ENCODE results near the gene LIPI. TPM values are rescaled to one million over a fixed set of nuclear protein-coding genes. Genes with fewer than 3 reads are reported as not detected.

Gene LIPI
- not detected for polyA plus RNA-seq

DNA sequence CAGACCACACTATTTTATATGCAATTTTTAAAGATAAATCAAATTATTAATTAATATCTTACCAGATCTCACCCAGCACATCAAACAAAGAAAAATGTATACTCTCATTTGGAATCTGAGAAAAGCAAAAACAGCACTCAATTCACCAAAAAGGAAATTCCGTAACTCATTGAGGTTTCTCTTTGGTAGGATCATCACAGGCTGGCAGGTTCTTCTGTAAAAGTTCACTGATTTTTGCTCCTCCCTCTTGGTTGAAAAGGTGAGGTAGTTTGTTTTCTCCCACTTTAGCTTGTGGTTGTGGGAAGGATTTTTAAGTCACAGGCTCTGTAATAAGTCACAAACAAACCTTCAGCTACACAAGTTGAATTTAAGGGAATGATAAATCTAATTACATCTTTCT lies at the start of gene LIPI:
TSS of gene LIPI (minus strand) at position 218 of the 400 bp plus-strand sequence. CDS start at position 108, 110 bp downstream.
- no peak within 1 kb of the TSS for H3K4me3 ChIP-seq (ENCODE audit: low read depth in 1 of 2, low read length in 2 of 2)
- H3K27ac ChIP-seq (ENCODE audit: low read depth in 2 of 2, low read length in 1 of 2): no peak within 1 kb of the TSS
- no peaks in the 10 kb centered on the region for H3K4me1 ChIP-seq (ENCODE audit: control insufficient read depth in 2 of 2, insufficient read depth in 2 of 2, low read length in 1 of 2)
- no peaks in the 10 kb centered on the region for H3K36me3 ChIP-seq (ENCODE audit: control insufficient read depth in 2 of 2, insufficient read depth in 2 of 2, low read length in 1 of 2)
- 84 to 98% methylated on average over 1 of the region's 1 CpG for WGBS, 2 donors
- H3K27me3 ChIP-seq (ENCODE audit: control insufficient read depth in 1 of 2, insufficient read depth in 2 of 2, low read length in 2 of 2): no peaks in the 10 kb centered on the region
- H3K9me3 ChIP-seq (ENCODE audit: control insufficient read depth in 2 of 2, insufficient read depth in 1 of 2, low read depth in 1 of 2, low read length in 1 of 2): no peaks in the 10 kb centered on the region

DNA sequence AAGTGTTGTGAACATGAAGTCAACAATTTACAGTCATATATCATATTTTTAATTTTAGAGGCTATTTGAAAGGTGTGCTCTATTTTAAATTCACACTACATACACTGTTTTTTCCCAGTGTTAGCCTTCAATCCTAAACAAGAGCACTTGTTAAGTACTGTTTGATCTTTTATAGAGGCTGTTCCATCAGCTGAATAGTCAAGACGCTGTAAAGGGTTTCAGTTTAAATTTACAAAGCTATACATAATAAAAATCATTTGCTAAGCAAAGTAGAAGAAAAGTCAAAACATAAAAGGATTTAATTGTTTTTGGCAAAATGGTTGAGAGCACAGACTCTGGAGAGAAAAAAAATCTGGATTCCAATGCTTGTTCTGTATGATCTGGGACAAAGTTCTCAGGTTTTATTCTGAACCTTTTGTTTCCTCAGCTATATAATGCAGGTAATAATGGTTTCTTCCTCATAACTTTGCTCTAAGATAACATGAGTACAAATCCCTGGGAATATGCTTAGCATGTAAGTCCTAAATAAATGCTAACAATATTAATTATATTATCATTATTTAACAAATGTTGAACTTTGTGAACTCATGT lies 49.5 kb upstream of the LIPI start:
- H3K36me3 ChIP-seq (ENCODE audit: control insufficient read depth in 2 of 2, insufficient read depth in 2 of 2, low read length in 1 of 2): no peaks in the 10 kb centered on the region
- no peak overlapping the region for H3K27ac ChIP-seq (ENCODE audit: low read depth in 2 of 2, low read length in 1 of 2)
- WGBS, 2 donors: 27 to 28% methylated on average over 1 of the region's 1 CpG
- H3K9me3 ChIP-seq (ENCODE audit: control insufficient read depth in 2 of 2, insufficient read depth in 1 of 2, low read depth in 1 of 2, low read length in 1 of 2): no peaks in the 10 kb centered on the region
- H3K27me3 ChIP-seq (ENCODE audit: control insufficient read depth in 1 of 2, insufficient read depth in 2 of 2, low read length in 2 of 2): no peaks in the 10 kb centered on the region
- no peak overlapping the region for H3K4me3 ChIP-seq (ENCODE audit: low read depth in 1 of 2, low read length in 2 of 2)
- no peaks in the 10 kb centered on the region for H3K4me1 ChIP-seq (ENCODE audit: control insufficient read depth in 2 of 2, insufficient read depth in 2 of 2, low read length in 1 of 2)

DNA sequence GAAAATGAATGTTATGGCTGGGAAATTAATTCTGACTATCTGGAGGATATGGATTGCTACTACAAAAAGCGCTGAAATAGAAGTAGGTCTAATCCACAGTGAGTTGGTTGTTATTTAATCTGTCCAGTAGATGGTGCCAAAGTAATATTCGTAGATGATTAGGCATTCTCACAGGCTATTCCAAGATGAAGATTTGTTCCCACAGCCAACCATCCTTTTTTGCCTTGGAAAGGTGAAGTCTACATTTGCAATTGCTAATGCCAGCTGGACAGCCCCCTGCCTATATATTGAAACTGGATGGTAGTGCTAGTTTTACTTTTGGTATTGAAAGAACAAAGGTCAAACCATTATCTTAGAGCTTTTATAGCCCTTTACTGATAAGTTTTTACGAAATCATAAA lies 49.0 kb upstream of the LIPI start:
- Histone ChIP-seq H3K4me1 (ENCODE audit: control insufficient read depth in 2 of 2, insufficient read depth in 2 of 2, low read length in 1 of 2) (no peaks in the 10 kb centered on the region), H3K4me3 (ENCODE audit: low read depth in 1 of 2, low read length in 2 of 2) (no peak overlapping the region), H3K9me3 (ENCODE audit: control insufficient read depth in 2 of 2, insufficient read depth in 1 of 2, low read depth in 1 of 2, low read length in 1 of 2) (no peaks in the 10 kb centered on the region), H3K36me3 (ENCODE audit: control insufficient read depth in 2 of 2, insufficient read depth in 2 of 2, low read length in 1 of 2) (no peaks in the 10 kb centered on the region), H3K27me3 (ENCODE audit: control insufficient read depth in 1 of 2, insufficient read depth in 2 of 2, low read length in 2 of 2) (no peaks in the 10 kb centered on the region), H3K27ac (ENCODE audit: low read depth in 2 of 2, low read length in 1 of 2) (no peak overlapping the region)
- 33 to 44% methylated on average over 3 of the region's 3 CpGs for WGBS, 2 donors

DNA sequence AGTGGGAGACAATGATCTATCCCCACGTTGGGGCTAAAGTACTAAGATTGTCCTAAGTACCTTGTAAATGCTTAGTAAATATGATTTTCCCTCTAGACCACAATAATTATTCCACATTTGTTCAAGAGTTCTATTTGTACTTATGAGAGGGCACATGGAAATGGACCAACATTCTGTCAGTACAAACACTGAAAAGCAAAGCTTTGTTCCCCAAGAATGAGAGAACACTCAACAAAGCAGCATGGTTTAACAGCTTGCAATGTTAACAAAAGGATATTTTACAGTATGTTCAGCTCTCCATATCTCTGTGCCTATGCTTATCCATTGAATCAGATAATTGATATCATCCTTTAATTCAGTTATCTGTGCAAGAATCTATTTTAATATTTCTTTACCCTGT lies 40.6 kb upstream of the LIPI start:
- WGBS, 2 donors: 33 to 37% methylated on average over 1 of the region's 1 CpG
- no peaks in the 10 kb centered on the region for H3K4me1 ChIP-seq (ENCODE audit: control insufficient read depth in 2 of 2, insufficient read depth in 2 of 2, low read length in 1 of 2)
- no peaks in the 10 kb centered on the region for H3K36me3 ChIP-seq (ENCODE audit: control insufficient read depth in 2 of 2, insufficient read depth in 2 of 2, low read length in 1 of 2)
- no peak overlapping the region for H3K4me3 ChIP-seq (ENCODE audit: low read depth in 1 of 2, low read length in 2 of 2)
- no peak overlapping the region for H3K27ac ChIP-seq (ENCODE audit: low read depth in 2 of 2, low read length in 1 of 2)
- no peaks in the 10 kb centered on the region for H3K27me3 ChIP-seq (ENCODE audit: control insufficient read depth in 1 of 2, insufficient read depth in 2 of 2, low read length in 2 of 2)
- H3K9me3 ChIP-seq (ENCODE audit: control insufficient read depth in 2 of 2, insufficient read depth in 1 of 2, low read depth in 1 of 2, low read length in 1 of 2): no peaks in the 10 kb centered on the region

DNA sequence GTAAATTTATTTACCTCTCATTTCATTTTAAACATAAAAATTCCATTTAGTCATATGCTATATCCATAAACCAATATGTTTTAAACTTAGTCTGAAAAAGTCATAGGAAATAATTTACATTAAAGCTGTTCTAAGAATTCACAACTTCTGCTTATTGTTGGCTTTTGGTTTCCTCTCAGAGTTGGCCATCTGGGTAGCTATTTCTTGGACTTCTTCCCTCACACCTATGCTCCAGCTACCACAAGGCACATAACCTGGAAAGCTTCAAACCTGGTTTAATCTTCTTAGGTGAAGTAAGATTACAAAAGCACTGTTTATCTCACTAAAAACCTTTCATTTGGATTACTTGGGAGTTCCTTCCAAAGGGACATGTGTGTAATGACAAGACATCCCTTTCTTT lies 35.0 kb upstream of the LIPI start:
- H3K36me3 ChIP-seq (ENCODE audit: control insufficient read depth in 2 of 2, insufficient read depth in 2 of 2, low read length in 1 of 2): no peaks in the 10 kb centered on the region
- no peaks in the 10 kb centered on the region for H3K27me3 ChIP-seq (ENCODE audit: control insufficient read depth in 1 of 2, insufficient read depth in 2 of 2, low read length in 2 of 2)
- no peaks in the 10 kb centered on the region for H3K9me3 ChIP-seq (ENCODE audit: control insufficient read depth in 2 of 2, insufficient read depth in 1 of 2, low read depth in 1 of 2, low read length in 1 of 2)
- no peaks in the 10 kb centered on the region for H3K4me1 ChIP-seq (ENCODE audit: control insufficient read depth in 2 of 2, insufficient read depth in 2 of 2, low read length in 1 of 2)
- H3K27ac ChIP-seq (ENCODE audit: low read depth in 2 of 2, low read length in 1 of 2): no peak overlapping the region
- no peak overlapping the region for H3K4me3 ChIP-seq (ENCODE audit: low read depth in 1 of 2, low read length in 2 of 2)

DNA sequence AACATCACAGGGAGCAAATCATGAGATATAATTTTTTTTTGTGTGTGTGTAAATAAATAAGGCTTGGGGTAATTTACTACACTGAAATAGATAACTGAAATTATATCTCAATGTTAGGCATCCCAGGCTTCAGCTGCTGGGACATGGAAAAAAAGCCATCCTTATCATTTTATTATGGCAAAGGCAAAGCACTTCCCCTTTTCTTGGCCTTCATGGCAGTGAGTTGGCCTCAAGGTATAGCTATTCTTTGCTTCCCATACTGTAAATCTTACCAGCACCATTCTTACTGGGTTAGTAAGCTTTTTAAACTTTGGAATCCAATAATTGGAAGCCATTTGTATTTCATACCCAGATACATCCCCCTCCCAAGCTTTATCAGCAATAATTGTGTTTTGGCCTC lies 34.2 kb upstream of the LIPI start:
- Histone ChIP-seq H3K4me1 (ENCODE audit: control insufficient read depth in 2 of 2, insufficient read depth in 2 of 2, low read length in 1 of 2) (no peaks in the 10 kb centered on the region), H3K27me3 (ENCODE audit: control insufficient read depth in 1 of 2, insufficient read depth in 2 of 2, low read length in 2 of 2) (no peaks in the 10 kb centered on the region), H3K9me3 (ENCODE audit: control insufficient read depth in 2 of 2, insufficient read depth in 1 of 2, low read depth in 1 of 2, low read length in 1 of 2) (no peaks in the 10 kb centered on the region), H3K4me3 (ENCODE audit: low read depth in 1 of 2, low read length in 2 of 2) (no peak overlapping the region), H3K27ac (ENCODE audit: low read depth in 2 of 2, low read length in 1 of 2) (no peak overlapping the region), H3K36me3 (ENCODE audit: control insufficient read depth in 2 of 2, insufficient read depth in 2 of 2, low read length in 1 of 2) (no peaks in the 10 kb centered on the region)

DNA sequence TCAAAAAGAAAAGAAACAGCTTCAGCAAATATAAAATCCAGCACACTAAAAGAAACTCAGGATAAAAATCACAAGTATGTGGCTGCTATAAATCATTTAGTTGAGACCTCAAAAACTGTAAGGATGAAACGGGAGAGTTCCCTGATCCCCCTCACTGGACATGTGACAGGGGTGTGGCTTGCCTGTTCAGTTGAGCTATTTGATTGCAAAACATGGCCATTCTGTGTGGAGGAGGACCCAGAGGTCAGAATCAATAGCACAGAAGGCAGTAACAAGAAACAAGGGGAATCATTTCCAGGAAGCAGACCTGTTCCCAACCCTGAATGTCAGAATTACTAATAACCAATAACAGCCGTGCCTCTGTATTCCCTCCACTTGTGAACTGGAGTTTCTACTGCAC lies 33.1 kb upstream of the LIPI start:
- H3K27ac ChIP-seq (ENCODE audit: low read depth in 2 of 2, low read length in 1 of 2): no peak overlapping the region
- no peaks in the 10 kb centered on the region for H3K36me3 ChIP-seq (ENCODE audit: control insufficient read depth in 2 of 2, insufficient read depth in 2 of 2, low read length in 1 of 2)
- H3K9me3 ChIP-seq (ENCODE audit: control insufficient read depth in 2 of 2, insufficient read depth in 1 of 2, low read depth in 1 of 2, low read length in 1 of 2): no peaks in the 10 kb centered on the region
- no peaks in the 10 kb centered on the region for H3K4me1 ChIP-seq (ENCODE audit: control insufficient read depth in 2 of 2, insufficient read depth in 2 of 2, low read length in 1 of 2)
- no peak overlapping the region for H3K4me3 ChIP-seq (ENCODE audit: low read depth in 1 of 2, low read length in 2 of 2)
- no peaks in the 10 kb centered on the region for H3K27me3 ChIP-seq (ENCODE audit: control insufficient read depth in 1 of 2, insufficient read depth in 2 of 2, low read length in 2 of 2)
- 34 to 43% methylated on average over 2 of the region's 2 CpGs for whole genome bisulfite sequencing, 2 donors

DNA sequence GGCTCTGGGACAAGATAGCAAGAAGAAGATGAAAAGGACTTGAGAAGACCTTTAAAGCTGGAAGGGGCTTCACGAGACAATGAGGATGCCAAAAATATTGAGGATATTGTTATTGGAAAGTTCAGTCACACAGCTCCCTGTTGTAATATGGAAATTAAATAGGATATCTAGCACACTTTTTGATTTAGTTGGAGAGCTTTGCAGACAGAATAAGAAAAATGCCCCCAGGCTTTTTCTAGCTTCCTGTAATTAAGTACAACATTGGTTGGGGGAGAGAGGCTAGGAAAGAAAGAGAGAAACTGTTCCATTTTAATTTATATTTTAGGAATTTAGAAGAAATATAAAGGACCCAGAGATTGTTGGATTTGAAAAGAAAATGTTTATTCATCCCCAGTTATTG lies 32.7 kb upstream of the LIPI start:
- H3K4me1 ChIP-seq (ENCODE audit: control insufficient read depth in 2 of 2, insufficient read depth in 2 of 2, low read length in 1 of 2): no peaks in the 10 kb centered on the region
- H3K27ac ChIP-seq (ENCODE audit: low read depth in 2 of 2, low read length in 1 of 2): no peak overlapping the region
- H3K27me3 ChIP-seq (ENCODE audit: control insufficient read depth in 1 of 2, insufficient read depth in 2 of 2, low read length in 2 of 2): no peaks in the 10 kb centered on the region
- no peak overlapping the region for H3K4me3 ChIP-seq (ENCODE audit: low read depth in 1 of 2, low read length in 2 of 2)
- WGBS, 2 donors: 44 to 76% methylated on average over 1 of the region's 1 CpG
- no peaks in the 10 kb centered on the region for H3K9me3 ChIP-seq (ENCODE audit: control insufficient read depth in 2 of 2, insufficient read depth in 1 of 2, low read depth in 1 of 2, low read length in 1 of 2)
- no peaks in the 10 kb centered on the region for H3K36me3 ChIP-seq (ENCODE audit: control insufficient read depth in 2 of 2, insufficient read depth in 2 of 2, low read length in 1 of 2)

DNA sequence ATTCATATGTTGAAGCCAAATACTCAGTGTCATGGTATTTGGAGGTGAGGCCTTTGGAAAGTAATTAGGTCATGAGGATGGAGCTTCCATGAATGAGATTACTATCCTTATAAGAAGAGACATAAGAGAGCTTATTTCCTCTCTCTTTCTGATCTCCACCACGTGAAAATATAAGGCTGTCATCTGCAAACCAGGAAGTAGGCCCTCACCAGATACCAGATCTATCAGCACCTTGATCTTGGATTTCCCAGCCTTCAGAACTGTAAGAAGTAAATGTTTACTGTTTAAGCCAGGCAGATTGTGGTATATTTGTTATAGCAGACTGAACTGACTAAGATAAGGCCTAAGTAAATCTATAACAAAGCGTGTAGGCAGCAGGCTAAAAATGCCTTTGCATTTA lies 30.5 kb upstream of the LIPI start:
- Histone ChIP-seq H3K36me3 (ENCODE audit: control insufficient read depth in 2 of 2, insufficient read depth in 2 of 2, low read length in 1 of 2) (no peaks in the 10 kb centered on the region), H3K27ac (ENCODE audit: low read depth in 2 of 2, low read length in 1 of 2) (no peak overlapping the region), H3K4me3 (ENCODE audit: low read depth in 1 of 2, low read length in 2 of 2) (no peak overlapping the region), H3K9me3 (ENCODE audit: control insufficient read depth in 2 of 2, insufficient read depth in 1 of 2, low read depth in 1 of 2, low read length in 1 of 2) (no peaks in the 10 kb centered on the region), H3K4me1 (ENCODE audit: control insufficient read depth in 2 of 2, insufficient read depth in 2 of 2, low read length in 1 of 2) (no peaks in the 10 kb centered on the region), H3K27me3 (ENCODE audit: control insufficient read depth in 1 of 2, insufficient read depth in 2 of 2, low read length in 2 of 2) (no peaks in the 10 kb centered on the region)
- 35 to 42% methylated on average over 2 of the region's 2 CpGs for WGBS, 2 donors

DNA sequence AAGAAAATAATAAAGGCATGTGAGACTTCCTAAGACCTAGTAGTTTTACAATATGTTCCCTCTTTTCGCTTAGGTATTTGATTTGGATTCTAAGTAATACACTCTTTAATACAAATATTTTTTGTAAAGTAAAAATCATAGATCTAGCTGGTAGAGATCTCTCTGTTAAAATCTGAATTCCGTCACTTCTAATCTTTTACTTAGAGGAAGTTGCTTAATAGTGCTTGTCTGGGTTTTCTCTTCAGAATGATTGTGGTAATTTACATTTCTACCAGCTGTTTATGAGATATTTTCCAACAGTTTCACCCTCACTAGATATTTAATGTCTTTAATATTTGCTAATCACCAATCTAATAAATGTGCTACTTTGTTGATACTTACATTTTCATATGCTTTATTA lies 28.5 kb upstream of the LIPI start:
- Histone ChIP-seq H3K27me3 (ENCODE audit: control insufficient read depth in 1 of 2, insufficient read depth in 2 of 2, low read length in 2 of 2) (no peaks in the 10 kb centered on the region), H3K4me1 (ENCODE audit: control insufficient read depth in 2 of 2, insufficient read depth in 2 of 2, low read length in 1 of 2) (no peaks in the 10 kb centered on the region), H3K36me3 (ENCODE audit: control insufficient read depth in 2 of 2, insufficient read depth in 2 of 2, low read length in 1 of 2) (no peaks in the 10 kb centered on the region), H3K9me3 (ENCODE audit: control insufficient read depth in 2 of 2, insufficient read depth in 1 of 2, low read depth in 1 of 2, low read length in 1 of 2) (no peaks in the 10 kb centered on the region), H3K27ac (ENCODE audit: low read depth in 2 of 2, low read length in 1 of 2) (no peak overlapping the region), H3K4me3 (ENCODE audit: low read depth in 1 of 2, low read length in 2 of 2) (no peak overlapping the region)
- 76 to 91% methylated on average over 2 of the region's 2 CpGs for WGBS, 2 donors

Measured in esophagus (tissue), 2 donors.